ENCODE measurements around the gene ANXA11.

The ANXA11 gene

DNA sequence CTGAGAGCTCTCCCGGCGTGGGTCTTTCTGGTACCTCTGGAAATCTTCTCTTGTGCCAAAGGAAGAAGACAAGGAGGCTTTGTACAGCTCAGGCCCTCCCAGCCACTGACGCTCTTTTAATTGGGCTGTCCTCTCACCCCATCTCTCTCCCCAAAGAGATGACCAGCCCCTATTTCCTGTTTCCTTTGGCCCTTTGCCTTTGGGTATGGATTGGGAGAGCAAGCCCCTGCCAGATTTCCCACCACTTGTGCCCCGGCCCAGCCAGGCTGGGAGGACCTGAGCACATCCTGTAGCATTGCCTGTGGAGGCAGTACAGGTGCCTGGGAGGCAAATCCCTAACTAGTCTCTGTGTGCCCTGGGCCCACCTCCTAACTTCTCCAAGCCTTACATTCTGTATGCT lies 78.5 kb downstream of the ANXA11 start:
- DNase-seq (ENCODE audit: low read depth, low spot score), result no peak
- no peak overlapping the region for H3K4me3 ChIP-seq
- no peaks in the 10 kb centered on the region for H3K9me3 ChIP-seq (ENCODE audit: low read depth, low read length)
- TF ChIP-seq EZH2 (IDR thresholded peaks at IDR 0.05) (no peak), POLR2AphosphoS5 (IDR thresholded peaks at IDR 0.05; ENCODE audit: borderline replicate concordance, low read depth, low read length) (no peak), FOXP2 (optimal IDR thresholded peaks at IDR 0.05; ENCODE audit: control extremely low read depth, extremely low read length, insufficient read depth) (no peak)
- H3K27ac ChIP-seq, result no peak overlapping the region
- H3K36me3 ChIP-seq (ENCODE audit: insufficient read depth, low read length), result no peaks in the 10 kb centered on the region
- H3K9ac ChIP-seq (ENCODE audit: insufficient read length), result no peak overlapping the region

DNA sequence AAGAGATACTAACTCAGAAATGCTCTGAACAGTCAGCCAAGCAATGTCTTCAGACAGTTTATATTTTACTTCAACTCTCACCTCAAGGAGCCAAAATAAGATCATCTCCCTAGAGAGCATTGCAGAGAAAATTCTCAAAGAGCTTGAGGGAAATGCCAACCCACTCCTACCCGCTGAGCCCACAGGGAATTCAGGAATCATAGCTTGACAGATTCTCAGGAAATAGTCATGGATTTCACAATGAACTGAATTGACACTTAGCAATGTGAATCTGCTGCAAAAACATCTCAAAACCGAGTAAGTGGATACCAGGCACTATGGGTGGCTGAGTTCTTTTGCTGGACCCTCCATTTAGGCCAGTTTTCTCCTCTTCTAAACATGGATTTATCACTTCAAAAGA lies 82.6 kb downstream of the ANXA11 start:
- Histone ChIP-seq H3K9ac (ENCODE audit: insufficient read length) (no peak overlapping the region), H3K9me3 (ENCODE audit: low read depth, low read length) (no peaks in the 10 kb centered on the region)

DNA sequence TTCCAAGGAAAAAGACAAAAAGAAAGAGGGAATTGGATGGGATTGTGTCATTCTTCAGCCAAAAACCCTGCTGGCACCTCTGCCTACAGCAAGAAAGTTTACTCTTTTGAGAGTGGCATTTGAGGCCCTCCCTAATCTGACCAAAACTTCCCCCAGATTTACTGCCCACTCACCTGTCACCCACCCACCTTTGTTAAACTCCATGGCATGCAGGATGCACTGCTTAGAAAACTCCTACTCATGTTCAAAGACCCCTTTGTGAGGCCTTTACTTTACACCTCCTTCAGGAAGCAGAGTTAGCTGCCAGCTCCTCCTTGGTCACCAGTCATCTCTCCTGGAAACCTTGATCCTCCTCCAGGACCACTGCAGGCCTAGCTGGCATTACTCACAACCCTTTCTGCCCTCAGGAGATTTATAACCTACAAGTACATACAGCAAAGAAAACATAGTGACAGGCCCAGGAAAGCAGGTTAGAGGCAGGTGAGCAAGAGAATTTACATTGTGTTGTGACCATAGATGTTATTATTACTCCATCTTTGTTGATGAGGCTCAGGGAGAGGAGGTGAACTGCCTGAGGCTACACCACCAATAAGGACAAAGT lies 83.1 kb downstream of the ANXA11 start:
- H3K27ac ChIP-seq, result no peak overlapping the region
- TF ChIP-seq FOXP2 (optimal IDR thresholded peaks at IDR 0.05; ENCODE audit: control extremely low read depth, extremely low read length, insufficient read depth) (no peak), POLR2AphosphoS5 (IDR thresholded peaks at IDR 0.05; ENCODE audit: borderline replicate concordance, low read depth, low read length) (no peak), EZH2 (IDR thresholded peaks at IDR 0.05) (no peak)
- H3K4me3 ChIP-seq, result no peak overlapping the region
- no peak for DNase-seq (ENCODE audit: low read depth, low spot score)
- H3K9me3 ChIP-seq (ENCODE audit: low read depth, low read length), result no peaks in the 10 kb centered on the region
- no peak overlapping the region for H3K9ac ChIP-seq (ENCODE audit: insufficient read length)
- H3K36me3 ChIP-seq (ENCODE audit: insufficient read depth, low read length), result no peaks in the 10 kb centered on the region

More for the DNA sequence above, 82.6 kb downstream of the ANXA11 start:
- Histone ChIP-seq H3K4me3 (no peak overlapping the region), H3K36me3 (ENCODE audit: insufficient read depth, low read length) (no peaks in the 10 kb centered on the region), H3K27ac (no peak overlapping the region)
- TF ChIP-seq EZH2 (IDR thresholded peaks at IDR 0.05), result no peak
- TF ChIP-seq FOXP2 (optimal IDR thresholded peaks at IDR 0.05; ENCODE audit: control extremely low read depth, extremely low read length, insufficient read depth), result no peak
- no peak for TF ChIP-seq POLR2AphosphoS5 (IDR thresholded peaks at IDR 0.05; ENCODE audit: borderline replicate concordance, low read depth, low read length)
- no peak for DNase-seq (ENCODE audit: low read depth, low spot score)

DNA sequence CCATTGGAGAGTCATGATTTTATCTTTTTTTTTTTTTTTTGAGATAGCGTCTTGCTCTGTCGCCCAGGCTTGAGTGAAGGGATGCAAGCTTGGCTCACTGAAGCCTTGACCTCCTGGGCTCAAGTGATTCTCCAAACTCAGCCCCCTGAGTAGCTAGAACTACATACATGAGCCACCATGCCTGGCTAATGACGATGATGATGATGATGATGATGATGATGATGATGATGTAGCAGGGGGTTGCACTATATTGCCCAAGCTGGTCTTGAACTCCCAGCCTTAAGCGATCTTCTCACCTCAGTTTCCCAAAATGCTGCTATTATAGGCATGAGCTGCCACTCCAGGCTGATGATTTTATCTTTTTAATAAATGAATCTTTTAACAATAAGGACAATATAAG lies 86.7 kb downstream of the ANXA11 start:
- Histone ChIP-seq H3K36me3 (ENCODE audit: insufficient read depth, low read length) (no peaks in the 10 kb centered on the region), H3K4me3 (no peak overlapping the region), H3K9ac (ENCODE audit: insufficient read length) (no peak overlapping the region), H3K27ac (no peak overlapping the region), H3K9me3 (ENCODE audit: low read depth, low read length) (no peaks in the 10 kb centered on the region)
- DNase-seq (ENCODE audit: low read depth, low spot score), result no peak
- TF ChIP-seq FOXP2 (optimal IDR thresholded peaks at IDR 0.05; ENCODE audit: control extremely low read depth, extremely low read length, insufficient read depth) (no peak), EZH2 (IDR thresholded peaks at IDR 0.05) (no peak), POLR2AphosphoS5 (IDR thresholded peaks at IDR 0.05; ENCODE audit: borderline replicate concordance, low read depth, low read length) (no peak)

DNA sequence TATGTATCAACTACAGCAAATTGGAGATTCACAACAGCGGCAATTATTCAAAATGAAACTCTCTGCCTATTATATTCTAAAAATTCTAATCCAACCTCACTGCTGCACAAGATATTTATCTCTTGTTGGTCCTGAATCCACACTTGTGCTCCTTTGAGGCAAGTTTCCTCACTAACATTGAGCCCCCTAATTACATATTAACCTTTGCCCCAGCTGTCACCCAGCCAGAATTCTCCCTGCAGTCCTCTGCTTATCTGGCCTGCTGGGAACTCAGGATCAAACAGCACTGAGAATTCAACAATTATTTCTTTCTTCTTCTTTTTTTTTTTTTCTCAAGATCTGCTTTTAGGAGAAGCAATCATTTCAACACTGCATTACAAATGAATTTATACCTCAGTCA lies 94.4 kb downstream of the ANXA11 start:
- H3K9ac ChIP-seq (ENCODE audit: insufficient read length), result no peak overlapping the region
- H3K9me3 ChIP-seq (ENCODE audit: low read depth, low read length), result no peaks in the 10 kb centered on the region
- no peak for DNase-seq (ENCODE audit: low read depth, low spot score)
- peak overlapping the region; percentile 91 for H3K27ac ChIP-seq
- TF ChIP-seq EZH2 (IDR thresholded peaks at IDR 0.05) (no peak), FOXP2 (optimal IDR thresholded peaks at IDR 0.05; ENCODE audit: control extremely low read depth, extremely low read length, insufficient read depth) (no peak), POLR2AphosphoS5 (IDR thresholded peaks at IDR 0.05; ENCODE audit: borderline replicate concordance, low read depth, low read length) (no peak)
- H3K36me3 ChIP-seq (ENCODE audit: insufficient read depth, low read length), result no peaks in the 10 kb centered on the region
- no peak overlapping the region for H3K4me3 ChIP-seq

DNA sequence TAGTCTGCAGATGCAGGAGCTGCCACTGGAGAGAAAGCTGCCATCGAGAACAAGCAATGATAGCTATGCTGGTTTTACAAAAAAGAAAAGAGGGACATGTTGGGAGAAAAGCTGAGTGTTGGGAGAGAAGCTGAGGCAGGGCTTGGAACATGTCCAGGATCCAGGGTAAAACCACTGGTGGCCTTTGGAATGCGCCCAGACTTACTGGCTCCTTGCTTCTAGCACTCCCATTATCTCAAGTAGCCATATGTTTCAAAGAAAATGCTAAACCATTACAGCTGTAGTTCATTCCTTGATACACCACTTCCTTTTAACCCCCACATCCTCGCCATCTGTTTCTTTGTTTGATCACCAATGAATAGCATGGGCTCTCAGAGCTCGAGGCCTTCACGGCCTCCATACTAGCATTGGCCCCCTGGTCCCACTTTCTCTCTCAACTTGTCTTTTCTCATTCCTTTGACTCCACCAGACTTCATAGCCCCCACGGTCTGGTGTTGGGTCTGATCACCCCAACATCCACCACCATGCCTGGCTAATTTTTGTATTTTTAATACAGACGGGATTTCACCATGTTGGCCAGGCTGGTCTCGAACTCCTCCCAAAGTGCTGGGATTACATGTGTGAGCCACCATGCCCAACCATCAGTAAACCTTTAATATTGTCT lies 96.6 kb downstream of the ANXA11 start:
- no peak overlapping the region for H3K9ac ChIP-seq (ENCODE audit: insufficient read length)
- no peaks in the 10 kb centered on the region for H3K9me3 ChIP-seq (ENCODE audit: low read depth, low read length)
- no peaks in the 10 kb centered on the region for H3K36me3 ChIP-seq (ENCODE audit: insufficient read depth, low read length)
- no peak for DNase-seq (ENCODE audit: low read depth, low spot score)
- no peak overlapping the region for H3K4me3 ChIP-seq
- no peak for TF ChIP-seq EZH2 (IDR thresholded peaks at IDR 0.05)
- peak overlapping the region; percentile 91 for H3K27ac ChIP-seq

DNA sequence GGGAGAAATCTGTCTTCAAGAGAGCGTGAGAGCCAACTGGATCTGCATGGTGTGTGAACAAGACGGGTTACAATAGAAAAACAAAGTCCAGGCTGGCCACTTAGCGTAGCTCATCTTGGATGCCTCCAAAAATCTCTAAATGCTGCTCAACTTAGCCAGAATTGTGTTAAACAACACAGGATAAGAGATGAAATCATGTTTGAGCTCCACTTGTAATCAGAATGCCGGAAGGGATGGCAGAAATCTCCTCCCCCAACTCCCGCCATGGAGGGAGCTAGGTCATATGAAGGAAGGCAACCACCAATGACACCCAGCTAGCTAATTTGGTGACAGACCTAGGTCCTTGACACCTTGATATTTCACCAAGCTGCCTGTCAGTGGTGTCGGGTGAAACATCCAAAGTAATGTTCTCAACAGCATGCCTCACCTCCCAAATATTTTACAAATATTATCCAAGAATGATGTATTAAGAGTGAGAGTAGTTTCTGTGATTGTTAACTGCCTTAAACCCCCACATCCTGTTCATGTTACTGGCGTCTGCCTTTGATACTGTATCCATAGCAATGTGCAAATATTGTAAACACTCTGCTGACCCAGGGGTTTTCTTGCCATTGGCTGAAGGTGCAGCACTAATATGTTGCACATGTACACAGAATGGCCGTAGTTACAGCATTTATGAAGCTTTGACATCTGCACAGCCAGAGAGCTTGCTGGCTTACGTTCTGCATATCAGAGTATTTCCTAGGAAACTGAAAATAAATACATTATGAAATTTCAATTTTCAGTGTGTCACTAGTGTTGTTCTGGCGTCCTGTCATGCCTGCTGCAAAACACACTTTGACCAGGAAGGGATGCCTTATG lies 101.0 kb downstream of the ANXA11 start:
- no peak for TF ChIP-seq EZH2 (IDR thresholded peaks at IDR 0.05)
- TF ChIP-seq POLR2AphosphoS5 (IDR thresholded peaks at IDR 0.05; ENCODE audit: borderline replicate concordance, low read depth, low read length), result no peak
- no peak for TF ChIP-seq FOXP2 (optimal IDR thresholded peaks at IDR 0.05; ENCODE audit: control extremely low read depth, extremely low read length, insufficient read depth)

More for the DNA sequence above, 101.0 kb downstream of the ANXA11 start:
- no peak for DNase-seq (ENCODE audit: low read depth, low spot score)
- Histone ChIP-seq H3K4me3 (peak overlapping the region; percentile 12; the same call in 1 of the 2 replicates), H3K36me3 (ENCODE audit: insufficient read depth, low read length) (no peaks in the 10 kb centered on the region), H3K9me3 (ENCODE audit: low read depth, low read length) (no peaks in the 10 kb centered on the region), H3K27ac (peak overlapping the region; percentile 75), H3K9ac (ENCODE audit: insufficient read length) (no peak overlapping the region)

Measured in SK-N-MC (cell line).